ENCODE results near the gene SNUPN.
"Not testable (repeated sequence)": the region's sequence is repeated elsewhere in the genome, so short reads cannot be mapped to it uniquely, and the experiment has no call there.

SNUPN gene

DNA sequence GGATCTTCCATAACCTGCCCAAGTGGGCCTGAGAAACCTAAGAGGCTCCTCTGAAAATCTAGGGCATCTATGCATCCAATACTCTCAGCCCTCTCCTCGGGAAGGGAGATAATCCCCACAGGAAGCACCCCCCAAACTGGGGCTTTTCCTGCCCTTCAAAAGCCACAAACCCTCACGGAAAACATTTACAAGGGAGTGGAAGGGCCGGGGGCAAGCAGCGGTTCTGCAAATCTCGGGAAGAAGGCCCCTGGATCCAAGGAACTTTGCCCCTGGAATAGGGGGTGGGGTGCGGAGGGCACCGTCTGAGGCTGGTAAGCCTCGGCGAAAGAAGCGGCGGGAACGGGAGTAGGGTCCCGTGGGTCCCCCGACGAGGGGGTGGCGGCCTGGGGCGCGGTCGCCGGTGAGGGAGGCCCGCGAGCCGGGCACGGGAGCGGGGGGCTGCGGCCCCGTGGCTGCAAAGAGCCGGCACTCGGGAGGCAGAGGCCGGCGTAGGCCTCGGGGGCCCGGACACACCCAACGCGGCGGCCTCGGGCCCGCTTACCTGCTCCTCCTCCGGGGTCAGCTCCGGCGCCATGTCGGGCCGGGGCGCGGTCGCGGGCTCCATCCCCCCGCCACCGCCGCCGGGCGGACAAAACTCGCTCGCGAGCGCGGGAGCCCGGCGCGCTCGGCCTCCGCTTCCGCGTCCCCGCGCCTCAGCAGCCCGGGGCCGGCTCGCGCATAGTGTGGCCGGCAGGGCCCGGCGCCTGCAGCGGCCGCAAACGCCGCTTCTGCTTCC lies 47.2 kb downstream of the SNUPN start:
- peak; percentile 72 for DNase-seq

DNA sequence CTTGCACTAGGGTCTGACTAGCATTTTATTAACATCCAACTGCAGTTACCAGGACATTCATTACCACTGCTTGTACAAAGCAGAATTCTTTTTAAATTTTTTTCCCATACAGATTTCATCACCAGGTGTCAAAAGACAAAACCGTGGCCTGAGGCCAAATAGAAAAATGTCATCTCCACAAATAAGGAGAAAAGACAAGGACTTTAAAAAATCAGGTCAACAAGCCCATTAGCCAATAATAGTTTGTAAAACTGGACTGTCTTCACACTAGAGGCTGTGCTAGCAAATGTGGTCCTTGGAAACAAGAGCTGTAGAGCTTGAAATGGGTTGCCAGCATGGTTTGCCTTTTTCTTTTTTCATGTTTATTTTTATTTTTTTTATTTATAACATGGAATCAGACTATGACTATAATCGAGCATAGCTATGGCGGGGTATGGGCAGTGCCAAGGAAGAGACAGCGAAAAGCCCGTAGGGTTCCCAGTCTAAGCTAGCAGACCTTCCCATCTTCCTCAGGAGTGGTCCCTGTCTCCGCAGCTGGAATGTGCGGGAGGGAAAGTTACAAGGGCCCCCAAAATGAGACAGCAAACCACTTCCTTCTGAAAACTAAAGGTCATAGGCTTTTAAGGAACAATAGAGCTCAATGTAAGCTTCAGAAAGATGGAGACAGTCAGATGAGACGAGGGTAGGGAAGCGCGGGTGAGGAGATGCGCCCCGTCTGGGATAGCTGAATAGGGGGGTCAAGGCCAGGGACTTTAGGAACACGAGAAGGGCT lies 47.9 kb downstream of the SNUPN start:
- peak; percentile 13 for DNase-seq

DNA sequence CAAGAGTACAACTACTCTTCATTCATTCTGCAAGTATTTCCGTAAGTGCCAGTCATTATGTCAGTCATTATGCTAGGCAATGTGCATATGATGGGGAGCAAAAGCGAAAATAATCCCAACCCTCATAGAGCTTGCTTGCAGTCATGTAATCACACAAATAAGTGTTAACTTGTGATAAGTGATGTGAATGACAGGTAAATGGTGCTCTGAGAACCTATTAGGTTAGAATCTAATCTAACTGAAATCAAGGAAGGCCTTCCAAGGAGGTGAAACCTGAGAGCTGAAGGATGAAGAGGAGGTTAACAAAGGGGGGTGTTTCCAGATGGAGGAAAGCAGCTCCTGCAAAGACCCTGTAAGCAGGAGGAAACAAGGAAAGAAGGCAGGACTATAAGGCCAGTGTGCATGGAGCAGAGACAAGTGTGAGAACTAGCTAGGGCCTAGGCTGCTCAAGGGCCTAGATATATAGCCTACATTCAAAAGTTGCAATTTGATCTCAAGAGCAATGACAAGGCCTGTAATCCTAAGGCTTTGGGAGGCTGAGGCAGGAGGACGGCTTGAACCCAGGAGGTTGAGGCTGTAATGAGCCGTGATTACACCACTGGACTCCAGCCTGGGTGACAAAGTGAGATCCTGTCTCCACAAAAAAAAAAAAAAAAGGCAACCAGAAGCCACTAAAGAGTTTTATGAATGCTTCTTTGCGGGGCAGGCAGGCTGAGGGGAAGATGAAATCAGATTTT lies 51.7 kb downstream of the SNUPN start:
- no peak for DNase-seq

DNA sequence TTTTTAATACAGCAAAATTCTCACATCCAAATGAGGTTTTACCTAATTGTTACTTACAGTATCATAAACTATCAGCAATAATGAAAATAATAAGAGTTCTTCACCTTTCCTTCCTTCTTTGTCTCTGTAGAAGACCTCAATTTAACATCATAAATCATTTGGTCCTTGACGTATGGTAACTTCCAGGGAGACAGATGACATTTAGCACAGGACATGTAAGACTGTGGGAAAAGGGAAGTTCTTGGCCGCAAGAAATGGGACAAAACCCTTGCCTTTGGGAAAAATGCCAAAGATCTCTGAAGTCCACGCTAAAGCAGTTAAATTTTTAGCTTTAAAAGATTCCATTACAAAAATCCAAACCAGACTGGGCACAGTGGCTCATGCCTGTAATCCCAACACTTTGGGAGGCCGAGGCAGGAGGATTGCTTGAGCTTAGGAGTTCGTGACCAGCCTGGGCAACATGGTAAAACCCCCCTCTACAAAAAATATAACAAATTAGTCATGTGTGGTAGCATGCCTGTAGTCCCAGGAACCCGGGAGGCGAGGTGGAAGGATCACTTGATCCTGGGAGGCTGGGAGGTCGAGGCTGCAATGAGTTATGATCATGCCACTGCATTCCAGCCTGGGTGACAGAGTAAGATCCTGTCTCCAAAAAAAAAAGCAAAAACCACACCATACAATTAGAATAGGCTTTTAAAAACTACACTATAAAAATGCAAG lies 55.2 kb downstream of the SNUPN start:
- no peak for DNase-seq

DNA sequence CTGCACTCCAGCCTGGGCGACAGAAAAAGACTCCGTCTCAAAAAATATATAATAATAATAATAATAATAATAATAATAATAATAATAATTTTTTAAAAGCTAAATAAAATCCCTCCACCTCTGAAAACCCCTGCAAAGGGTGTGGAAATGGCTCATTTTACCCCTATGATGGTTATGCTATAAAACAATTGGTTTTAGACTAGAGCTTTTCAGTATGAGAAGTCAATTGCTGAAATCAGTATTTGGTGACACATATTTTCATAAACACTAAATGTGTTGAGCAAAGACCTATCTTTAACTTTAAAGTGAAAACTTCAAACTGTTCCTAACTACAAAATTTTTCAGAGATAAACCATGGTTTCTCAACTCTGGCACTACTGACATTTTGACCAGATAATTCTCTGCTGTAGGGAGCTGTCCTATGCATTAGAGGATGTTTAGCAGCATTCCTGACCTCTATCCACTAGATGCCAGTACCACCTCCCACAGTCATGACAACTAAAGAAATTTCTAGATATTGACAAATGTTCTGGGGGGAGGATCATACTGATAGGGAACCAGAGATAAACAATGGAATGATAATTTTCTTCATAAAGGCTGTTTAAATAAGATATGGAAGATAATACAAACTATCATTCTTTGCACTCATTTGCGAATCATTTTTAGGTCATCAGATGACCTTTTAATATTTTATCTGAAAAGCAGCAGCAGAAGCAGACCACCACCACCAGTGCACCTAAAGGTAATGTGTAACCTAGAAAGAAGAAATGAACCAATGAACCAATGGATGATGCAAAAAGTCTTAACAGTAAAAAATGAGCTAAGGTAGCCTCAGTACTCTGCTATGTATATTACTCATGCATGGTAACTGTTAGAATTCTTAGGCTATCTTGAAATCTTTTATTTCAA lies 60.2 kb downstream of the SNUPN start:
- DNase-seq: no peak

DNA sequence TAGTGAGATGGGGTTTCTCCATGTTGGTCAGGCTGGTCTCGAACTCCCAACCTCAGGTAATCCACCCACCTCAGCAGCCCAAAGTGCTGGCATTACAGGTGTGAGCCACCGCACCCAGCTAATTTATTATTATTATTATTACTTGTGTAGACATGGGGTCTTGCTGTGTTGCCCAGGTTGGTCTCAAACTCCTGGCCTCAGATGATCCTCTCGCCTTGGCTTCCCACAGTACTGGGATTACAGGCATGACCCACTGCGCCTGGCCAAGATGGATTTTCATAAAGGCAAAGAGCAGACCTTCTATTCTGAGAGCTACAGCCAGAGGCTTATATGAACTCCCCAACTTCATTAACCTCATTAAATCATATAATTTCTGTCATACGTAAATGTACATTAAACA lies 63.6 kb downstream of the SNUPN start:
- DNase-seq: no peak

DNA sequence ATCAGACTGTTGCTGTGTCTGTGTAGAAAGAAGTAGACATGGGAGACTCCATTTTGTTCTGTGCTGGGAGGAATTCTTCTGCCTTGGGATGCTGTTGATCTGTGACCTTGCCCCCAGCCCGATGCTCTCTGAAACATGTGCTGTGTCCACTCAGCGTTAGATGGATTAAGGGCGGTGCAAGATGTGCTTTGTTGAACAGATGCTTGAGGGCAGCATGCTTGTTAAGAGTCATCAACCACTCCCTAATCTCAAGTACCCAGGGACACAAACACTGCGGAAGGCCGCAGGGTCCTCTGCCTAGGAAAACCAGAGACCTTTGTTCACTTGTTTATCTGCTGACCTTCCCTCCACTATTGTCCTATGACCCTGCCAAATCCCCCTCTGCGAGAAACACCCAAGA lies 66.2 kb downstream of the SNUPN start:
- not testable (repeated sequence) for DNase-seq

DNA sequence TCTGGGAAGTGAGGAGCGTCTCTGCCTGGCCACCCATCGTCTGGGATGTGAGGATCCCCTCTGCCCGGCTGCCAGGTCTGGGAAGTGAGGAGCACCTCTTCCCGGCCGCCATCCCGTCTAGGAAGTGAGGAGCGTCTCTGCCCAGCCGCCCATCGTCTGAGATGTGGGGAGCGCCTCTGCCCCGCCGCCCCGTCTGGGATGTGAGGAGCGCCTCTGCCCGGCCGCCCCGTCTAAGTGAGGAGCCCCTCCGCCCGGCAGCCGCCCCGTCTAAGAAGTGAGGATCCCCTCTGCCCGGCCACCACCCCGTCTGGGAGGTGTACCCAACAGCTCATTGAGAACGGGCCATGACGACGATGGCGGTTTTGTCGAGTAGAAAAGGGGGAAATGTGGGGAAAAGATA lies 66.6 kb downstream of the SNUPN start:
- DNase-seq: not testable (repeated sequence)

DNA sequence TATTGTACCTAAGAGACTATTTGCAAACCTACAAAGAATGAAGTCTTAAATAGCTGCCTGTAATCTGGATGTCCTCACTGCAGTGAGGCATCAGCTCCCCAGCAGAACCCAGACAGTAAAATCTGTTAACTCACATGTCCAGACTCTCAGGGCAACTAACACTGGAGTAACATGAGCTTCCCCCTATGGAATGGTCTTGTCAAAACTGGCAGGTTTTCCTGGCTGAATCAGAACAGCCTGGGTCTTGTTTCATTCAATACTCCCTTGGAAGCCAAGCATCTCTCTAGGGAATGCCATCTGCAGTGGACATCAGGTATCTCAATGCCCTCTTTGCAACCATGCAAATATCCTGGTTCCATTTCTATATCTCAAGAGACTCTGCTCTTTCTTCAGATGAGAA lies 70.8 kb downstream of the SNUPN start:
- DNase-seq: no peak

DNA sequence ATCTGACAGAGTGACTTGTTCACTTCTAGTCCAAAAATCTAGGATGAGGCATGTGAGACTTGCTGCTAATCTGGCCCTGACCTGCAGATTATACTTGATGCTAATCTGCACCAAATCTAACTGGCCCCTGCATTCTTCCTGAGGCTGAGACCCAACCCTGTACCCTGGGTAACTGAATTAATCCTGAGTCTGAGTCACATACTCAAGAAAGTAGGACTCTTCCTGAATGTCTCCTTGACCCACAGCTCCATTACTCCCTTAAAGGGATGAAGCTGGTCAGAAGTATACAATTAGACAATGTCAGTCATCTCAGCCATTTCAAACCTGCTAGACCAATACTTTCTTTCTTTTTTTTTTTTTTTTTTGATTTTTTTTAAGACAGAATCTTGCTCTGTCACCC lies 71.9 kb downstream of the SNUPN start:
- DNase-seq: no peak

DNA sequence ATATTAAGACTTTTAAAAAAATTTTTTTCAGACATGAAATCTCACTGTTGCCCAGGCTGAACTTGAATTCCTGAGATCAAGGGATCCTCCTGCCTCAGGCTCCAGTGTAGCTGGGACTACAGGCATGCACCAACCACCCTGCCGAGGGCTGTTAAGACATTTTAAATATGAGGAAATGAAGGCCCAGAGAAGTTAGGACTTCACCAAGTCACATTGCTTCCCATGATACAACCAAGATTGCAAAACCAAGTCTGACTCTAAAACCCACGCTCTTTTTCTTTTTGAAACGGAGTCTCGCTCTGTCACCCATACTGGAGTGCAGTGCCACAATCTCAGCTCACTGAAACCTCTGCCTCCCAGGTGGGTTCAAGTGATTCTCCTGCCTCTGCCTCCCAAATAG lies 74.4 kb downstream of the SNUPN start:
- no peak for DNase-seq
